GM12878 (cell line): Measurements from ENCODE around the gene CHRNA9. TPM values are rescaled to one million over a fixed set of nuclear protein-coding genes. Genes with fewer than 3 reads are reported as not detected.

ENCODE experiments used
- ATAC-seq: fragments of 200-7000 bp; cut with Tn5 transposase; 3 replicates; pipeline ENCODE4 v1.9.1; 2020; ENCODE audit warnings: mild to moderate bottlenecking, moderate library complexity
- BruUV-seq: library from RNA; stranded (reverse); fragments of 400-500 nt; replicated peaks from 2 replicates; lab custom pipeline; 2021; lab: Mats Ljungman, UMichigan
- CTCF ChIA-PET: fragments of 300-600 bp; sonication (Branson Sonifier 250); formaldehyde crosslinking; extraction: SDS; loops from one replicate; lab custom pipeline; 2021; ENCODE audit warnings: inconsistent platforms; lab: Yijun Ruan, JAX
- POLR2A ChIA-PET: fragments of 350-600 bp; formaldehyde crosslinking; extraction: SDS; loops from one replicate; lab custom pipeline; 2021; ENCODE audit warnings: inconsistent platforms; lab: Charles Lee
- RAD21 ChIA-PET: fragments of 300-600 bp; sonication (Branson Sonifier 250); formaldehyde crosslinking; loops from one replicate; lab custom pipeline; 2023; ENCODE audit warnings: antibody characterized with exemption; ENCODE audit not compliant: unreplicated experiment; lab: Charles Lee
- SMC1A ChIA-PET: fragments of 300-600 bp; sonication (Branson Sonifier 250); formaldehyde crosslinking; loops from one replicate; lab custom pipeline; 2023; ENCODE audit not compliant: unreplicated experiment, uncharacterized antibody; lab: Charles Lee
- DNase-seq: peaks from one replicate; pipeline ENCODE4 v3.0.0-alpha.2; 2011; ENCODE audit warnings: low read depth, low spot score
- FAIRE-seq: peaks from 3 replicates; lab custom pipeline; 2011; peaks lifted over from hg19 to GRCh38; lab: Jason Lieb, UNC
- H2AFZ ChIP-seq: 2 replicates; pipeline ENCODE4 v1.6.0; 2011; ENCODE audit warnings: low read depth, low read length, control low read depth; ENCODE audit not compliant: control insufficient read depth
- H3K27ac ChIP-seq: 2 replicates; pipeline ENCODE4 v1.5.1; 2011; ENCODE audit warnings: control low read depth; ENCODE audit not compliant: control insufficient read depth, insufficient read depth
- H3K27me3 ChIP-seq, 2 experiments: replicated peaks in 1 of 2; 2 replicates each; pipeline versions ENCODE4 v1.6.0 to v1.6.1; 2011; ENCODE audit warnings: low read length in 1 of 2; ENCODE audit not compliant: control insufficient read depth in 2 of 2, insufficient read depth in 2 of 2
- H3K36me3 ChIP-seq, 2 experiments: 2 replicates each; pipeline ENCODE4 v1.5.1; 2011; ENCODE audit warnings: low read length in 1 of 2; ENCODE audit not compliant: control insufficient read depth in 2 of 2, insufficient read depth in 2 of 2
- H3K4me1 ChIP-seq: 2 replicates; pipeline ENCODE4 v1.6.1; 2011; ENCODE audit warnings: mild to moderate bottlenecking, low read length, moderate library complexity, mixed read lengths; ENCODE audit not compliant: control insufficient read depth, insufficient read depth
- H3K4me2 ChIP-seq: 2 replicates; pipeline ENCODE4 v1.6.0; 2011; ENCODE audit warnings: control low read depth; ENCODE audit not compliant: control insufficient read depth, insufficient read depth
- H3K4me3 ChIP-seq: fragments of 200-600 bp; sonication (generic); 2 replicates; pipeline ENCODE4 v1.5.1; 2016
- H3K79me2 ChIP-seq: 2 replicates; pipeline ENCODE4 v1.6.0; 2011; ENCODE audit warnings: low read length; ENCODE audit not compliant: control insufficient read depth, insufficient read depth
- H3K9ac ChIP-seq: 2 replicates; pipeline ENCODE4 v1.8.0; 2011; ENCODE audit warnings: low read length, control low read depth, mixed read lengths; ENCODE audit not compliant: control insufficient read depth, insufficient read depth
- H3K9me3 ChIP-seq: replicated peaks from 3 replicates; pipeline ENCODE4 v1.5.1; 2011; ENCODE audit warnings: mild to moderate bottlenecking, low read length; ENCODE audit not compliant: control insufficient read depth, insufficient read depth
- H4K20me1 ChIP-seq: 2 replicates; pipeline ENCODE4 v1.6.0; 2011; ENCODE audit not compliant: control insufficient read depth, insufficient read depth
- ELK1 ChIP-seq: IDR thresholded peaks from 2 replicates; pipeline ENCODE4 v1.6.1; 2012; ENCODE audit warnings: low read depth, low read length, improper control_type of control experiment
- FOXK2 ChIP-seq: fragments of 450-650 bp; IDR thresholded peaks from 2 replicates; pipeline ENCODE4 v1.6.1; 2017; ENCODE audit warnings: mild to moderate bottlenecking, moderate library complexity
- PAX8 ChIP-seq: fragments of 450-650 bp; IDR thresholded peaks from 2 replicates; pipeline ENCODE4 v1.6.1; 2017; ENCODE audit warnings: mild to moderate bottlenecking, moderate library complexity
- RAD21 ChIP-seq: IDR thresholded peaks from 2 replicates; pipeline ENCODE4 v1.6.1; 2011; ENCODE audit warnings: mild to moderate bottlenecking, low read depth, low read length, moderate library complexity; ENCODE audit not compliant: insufficient read depth
- RAD51 ChIP-seq: fragments of 450-650 bp; IDR thresholded peaks from 2 replicates; pipeline ENCODE4 v1.6.1; 2016; ENCODE audit warnings: moderate library complexity, mild to moderate bottlenecking, inconsistent platforms
- SPI1 ChIP-seq: IDR thresholded peaks from 2 replicates; pipeline ENCODE4 v1.6.1; 2011; ENCODE audit warnings: low read depth, mild to moderate bottlenecking, low read length, moderate library complexity, borderline replicate concordance; ENCODE audit not compliant: insufficient read depth
- WGBS: methylation state at CpG from one replicate; pipeline ENCODE4 v1.1.6; 2016; ENCODE audit warnings: low lambda C conversion rate; ENCODE audit not compliant: insufficient replicate concordance, insufficient coverage; ENCODE audit errors: missing lambda C conversion rate; 5-methylcytosine and 5-hydroxymethylcytosine counted together
- in situ Hi-C: fragments of 300-500 bp; cut with MboI; formaldehyde crosslinking; loops from 9 replicates; pipeline ENCODE4 v1.14.3; 2018; ENCODE audit warnings: mixed read lengths
- intact Hi-C: fragments of 100-400 bp; cut with micrococcal nuclease; formaldehyde crosslinking; loops from one replicate; pipeline ENCODE4 v1.14.2; 2022; ENCODE audit not compliant: unreplicated experiment
- polyA plus RNA-seq, 11 experiments: library from polyadenylated mRNA; depleted of rRNA in 4 of 11; unstranded in 6 of 11; stranded (reverse) in 5 of 11; fragments of >200 nt; fragmentation: Nextera tagmentation in 4 of 11; fragmentation: Illumina TruSeq in 1 of 11; extraction: Ambion mirVana in 4 of 11; extraction: Trizol in 1 of 11; gene quantifications; 1 replicate in 1 of 11; 2 replicates in 10 of 11; pipeline versions ENCODE4 v1.2.1 to v1.2.3, GENCODE V29; 2011 to 2016; ENCODE audit warnings: inconsistent platforms in 2 of 11, missing spikeins in 2 of 11, low read depth in 1 of 11
- total RNA-seq, 4 experiments: library from RNA; depleted of rRNA in 3 of 4; stranded (reverse); fragments of >200 nt in 3 of 4; fragmentation: Illumina TruSeq in 1 of 4; extraction: Trizol in 1 of 4; gene quantifications; 2 replicates each; pipeline versions ENCODE4 v1.2.1 to v1.2.3, GENCODE V29; 2013 to 2021
- TF ChIP-seq, protein P1 (sequence below): IDR thresholded peaks from 2 replicates; pipeline ENCODE4 v1.6.1; 2012; ENCODE audit warnings: improper control_type of control experiment, low read depth, low read length; ENCODE audit not compliant: insufficient replicate concordance

Gene CHRNA9
- total and polyA plus RNA-seq, 10 of the 15 experiments (the other 5 are each of a cell fraction or from before 2014, with no cell fraction given) = 0.05 to 0.09 (median 0.08) TPM; not detected in 7

- TF ChIP-seq ELK1 = no peak
Measured at GRCh38 chr4:40307627-40308497, 27.3 kb upstream of the CHRNA9 start (continued).

GRCh38 chr4:40308528-40309122 lies 26.5 kb upstream of the CHRNA9 start:
- H4K20me1 ChIP-seq = no peaks in the 10 kb centered on the region
- ATAC-seq (no peak), FAIRE-seq (no peak), DNase-seq (no peak)
- no peaks in the 10 kb centered on the region; the same call in 2 of the 3 replicates for H3K9me3 ChIP-seq
- in situ Hi-C loops (loop anchor here (5.0 kb wide), 1 partner anchor 106 kb away; no protein-coding TSS in a partner anchor), intact Hi-C loops (loop anchor here (1.0 to 5.0 kb wide), 6 partner anchors 62 to 331 kb away; partner anchors contain the start of genes N4BP2 and PDS5A)
- ChIA-PET SMC1A (interaction anchor here (0.8 to 11.1 kb wide), 20 partner anchors 8 to 266 kb away, joined by 3 to 374 read pairs (median 6); partner anchors contain the start of genes N4BP2 and RHOH), POLR2A (interaction anchor here (0.8 to 3.8 kb wide), 15 partner anchors 8 to 251 kb away, joined by 3 to 24 read pairs (median 12); partner anchors contain the start of genes N4BP2 and RHOH), RAD21 (interaction anchor here (0.6 to 10.7 kb wide), 23 partner anchors 8 to 410 kb away, joined by 3 to 356 read pairs (median 8); partner anchors contain the start of genes N4BP2 and RHOH), CTCF (interaction anchor here (0.8 to 7.4 kb wide), 16 partner anchors 9 to 421 kb away, joined by 4 to 121 read pairs (median 16); partner anchors contain the start of genes N4BP2 and RHOH)
- H3K4me3 ChIP-seq = no peak overlapping the region
- H3K9ac ChIP-seq = peak overlapping the region; percentile 58
- peak overlapping the region; percentile 76 for H3K27ac ChIP-seq
- no peaks in the 10 kb centered on the region for H3K36me3 ChIP-seq
- H2AFZ ChIP-seq = no peak overlapping the region; the same call in 1 of the 2 replicates
- no peaks in the 10 kb centered on the region for H3K27me3 ChIP-seq
- 7% methylated on average over 4 of the region's 4 CpGs for WGBS
- H3K4me1 ChIP-seq = peaks cover 60% of the 10 kb centered on the region
- TF ChIP-seq SPI1 (peak; percentile 10; the same call in 1 of the 2 replicates), RAD21 (no peak), PAX8 (no peak), RAD51 (peak; percentile 9; the same call in 1 of the 2 replicates), FOXK2 (no peak)
- TF ChIP-seq, protein P1, sequence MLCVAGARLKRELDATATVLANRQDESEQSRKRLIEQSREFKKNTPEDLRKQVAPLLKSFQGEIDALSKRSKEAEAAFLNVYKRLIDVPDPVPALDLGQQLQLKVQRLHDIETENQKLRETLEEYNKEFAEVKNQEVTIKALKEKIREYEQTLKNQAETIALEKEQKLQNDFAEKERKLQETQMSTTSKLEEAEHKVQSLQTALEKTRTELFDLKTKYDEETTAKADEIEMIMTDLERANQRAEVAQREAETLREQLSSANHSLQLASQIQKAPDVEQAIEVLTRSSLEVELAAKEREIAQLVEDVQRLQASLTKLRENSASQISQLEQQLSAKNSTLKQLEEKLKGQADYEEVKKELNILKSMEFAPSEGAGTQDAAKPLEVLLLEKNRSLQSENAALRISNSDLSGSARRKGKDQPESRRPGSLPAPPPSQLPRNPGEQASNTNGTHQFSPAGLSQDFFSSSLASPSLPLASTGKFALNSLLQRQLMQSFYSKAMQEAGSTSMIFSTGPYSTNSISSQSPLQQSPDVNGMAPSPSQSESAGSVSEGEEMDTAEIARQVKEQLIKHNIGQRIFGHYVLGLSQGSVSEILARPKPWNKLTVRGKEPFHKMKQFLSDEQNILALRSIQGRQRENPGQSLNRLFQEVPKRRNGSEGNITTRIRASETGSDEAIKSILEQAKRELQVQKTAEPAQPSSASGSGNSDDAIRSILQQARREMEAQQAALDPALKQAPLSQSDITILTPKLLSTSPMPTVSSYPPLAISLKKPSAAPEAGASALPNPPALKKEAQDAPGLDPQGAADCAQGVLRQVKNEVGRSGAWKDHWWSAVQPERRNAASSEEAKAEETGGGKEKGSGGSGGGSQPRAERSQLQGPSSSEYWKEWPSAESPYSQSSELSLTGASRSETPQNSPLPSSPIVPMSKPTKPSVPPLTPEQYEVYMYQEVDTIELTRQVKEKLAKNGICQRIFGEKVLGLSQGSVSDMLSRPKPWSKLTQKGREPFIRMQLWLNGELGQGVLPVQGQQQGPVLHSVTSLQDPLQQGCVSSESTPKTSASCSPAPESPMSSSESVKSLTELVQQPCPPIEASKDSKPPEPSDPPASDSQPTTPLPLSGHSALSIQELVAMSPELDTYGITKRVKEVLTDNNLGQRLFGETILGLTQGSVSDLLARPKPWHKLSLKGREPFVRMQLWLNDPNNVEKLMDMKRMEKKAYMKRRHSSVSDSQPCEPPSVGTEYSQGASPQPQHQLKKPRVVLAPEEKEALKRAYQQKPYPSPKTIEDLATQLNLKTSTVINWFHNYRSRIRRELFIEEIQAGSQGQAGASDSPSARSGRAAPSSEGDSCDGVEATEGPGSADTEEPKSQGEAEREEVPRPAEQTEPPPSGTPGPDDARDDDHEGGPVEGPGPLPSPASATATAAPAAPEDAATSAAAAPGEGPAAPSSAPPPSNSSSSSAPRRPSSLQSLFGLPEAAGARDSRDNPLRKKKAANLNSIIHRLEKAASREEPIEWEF = no peak
- H3K79me2 ChIP-seq = peaks cover 12% of the 10 kb centered on the region
- BruUV-seq = no TSS peak
- peak overlapping the region; percentile 93 for H3K4me2 ChIP-seq
